Endothelial cell (in vitro differentiated cells): ENCODE measurements around the gene SUV39H1. TPM values are rescaled to one million over a fixed set of nuclear protein-coding genes. Genes with fewer than 3 reads are reported as not detected.

Experiments
- DNase-seq: peaks from one replicate; pipeline ENCODE4 v3.0.0; 2021; ENCODE audit warnings: low spot score
- H3K27ac Mint-ChIP-seq: one replicate; pipeline ENCODE4 v1.8.0; 2021; ENCODE audit warnings: mixed read lengths, inconsistent platforms; ENCODE audit not compliant: unreplicated experiment
- H3K27me3 Mint-ChIP-seq: one replicate; pipeline ENCODE4 v1.8.0; 2021; ENCODE audit warnings: mild to moderate bottlenecking, moderate library complexity, mixed read lengths, inconsistent platforms; ENCODE audit not compliant: unreplicated experiment
- H3K36me3 Mint-ChIP-seq: one replicate; pipeline ENCODE4 v1.8.0; 2021; ENCODE audit warnings: mild to moderate bottlenecking, low read depth, mixed read lengths, inconsistent platforms; ENCODE audit not compliant: unreplicated experiment
- H3K4me1 Mint-ChIP-seq: one replicate; pipeline ENCODE4 v1.8.0; 2021; ENCODE audit warnings: mild to moderate bottlenecking, mixed read lengths, inconsistent platforms; ENCODE audit not compliant: unreplicated experiment
- H3K4me3 Mint-ChIP-seq: one replicate; pipeline ENCODE4 v1.8.0; 2021; ENCODE audit warnings: mild to moderate bottlenecking, mixed read lengths, inconsistent platforms; ENCODE audit not compliant: unreplicated experiment
- H3K9me3 Mint-ChIP-seq: one replicate; pipeline ENCODE4 v1.8.0; 2021; ENCODE audit warnings: mixed read lengths, inconsistent platforms; ENCODE audit not compliant: unreplicated experiment
- CTCF ChIP-seq: fragments of 200-600 bp; sonication (generic); IDR thresholded peaks from one replicate; pipeline ENCODE4 v1.5.0; 2021; ENCODE audit warnings: antibody characterized with exemption; ENCODE audit not compliant: unreplicated experiment
- total RNA-seq: library from RNA; stranded (reverse); fragmentation: NEBNext Ultra II Directional; extraction: Animal tissue kit (Norgen Biotek cat#: 25700); gene quantifications from one replicate; pipeline ENCODE4 v1.2.1, GENCODE V29; 2021; ENCODE audit not compliant: unreplicated experiment

The SUV39H1 gene
- total RNA-seq, 1 donor from 2014 or later, result 6.8 TPM

GRCh38 chrX:48711162-48711928 is 14.8 kb downstream of the SUV39H1 start:
- peaks cover 2% of the 10 kb centered on the region for H3K27me3 Mint-ChIP-seq
- H3K36me3 Mint-ChIP-seq, result no peaks in the 10 kb centered on the region
- H3K4me3 Mint-ChIP-seq, result no peak overlapping the region
- TF ChIP-seq CTCF, result no peak
- no peaks in the 10 kb centered on the region for H3K9me3 Mint-ChIP-seq
- no peak overlapping the region for H3K27ac Mint-ChIP-seq
- no peaks in the 10 kb centered on the region for H3K4me1 Mint-ChIP-seq
- no peak for DNase-seq

- no peak for DNase-seq
- H3K9me3 Mint-ChIP-seq, result no peaks in the 10 kb centered on the region
- TF ChIP-seq CTCF, result no peak
- H3K36me3 Mint-ChIP-seq, result no peaks in the 10 kb centered on the region
- peaks cover 2% of the 10 kb centered on the region for H3K27me3 Mint-ChIP-seq
- no peaks in the 10 kb centered on the region for H3K4me1 Mint-ChIP-seq
- no peak overlapping the region for H3K27ac Mint-ChIP-seq
- no peak overlapping the region for H3K4me3 Mint-ChIP-seq
Observed at GRCh38 chrX:48711929-48712505, 15.5 kb downstream of the SUV39H1 start.

GRCh38 chrX:48713847-48714246 is 17.3 kb downstream of the SUV39H1 start:
- H3K27me3 Mint-ChIP-seq, result no peaks in the 10 kb centered on the region
- H3K36me3 Mint-ChIP-seq, result no peaks in the 10 kb centered on the region
- no peak for TF ChIP-seq CTCF
- no peak overlapping the region for H3K4me3 Mint-ChIP-seq
- H3K27ac Mint-ChIP-seq, result no peak overlapping the region
- no peak for DNase-seq
- H3K9me3 Mint-ChIP-seq, result no peaks in the 10 kb centered on the region
- no peaks in the 10 kb centered on the region for H3K4me1 Mint-ChIP-seq

GRCh38 chrX:48714573-48714972 is 18.0 kb downstream of the SUV39H1 start:
- Mint-ChIP-seq H3K27ac (no peak overlapping the region), H3K4me1 (no peaks in the 10 kb centered on the region), H3K9me3 (no peaks in the 10 kb centered on the region), H3K36me3 (no peaks in the 10 kb centered on the region), H3K4me3 (no peak overlapping the region), H3K27me3 (no peaks in the 10 kb centered on the region)
- no peak for DNase-seq
- TF ChIP-seq CTCF, result no peak

GRCh38 chrX:48715072-48715471 is 18.5 kb downstream of the SUV39H1 start:
- Mint-ChIP-seq H3K36me3 (no peaks in the 10 kb centered on the region), H3K27me3 (no peaks in the 10 kb centered on the region), H3K4me3 (no peak overlapping the region), H3K9me3 (no peaks in the 10 kb centered on the region), H3K4me1 (no peaks in the 10 kb centered on the region), H3K27ac (no peak overlapping the region)
- TF ChIP-seq CTCF, result no peak
- DNase-seq, result no peak
